Measurements from ENCODE around the gene AGO4. TPM values are rescaled to one million over a fixed set of nuclear protein-coding genes. Genes with fewer than 3 reads are reported as not detected.
"Not testable (repeated sequence)": the region's sequence is repeated elsewhere in the genome, so short reads cannot be mapped to it uniquely, and the experiment has no call there.

AGO4 gene
- total RNA-seq, 2 donors from 2014 or later = 16.2 to 19.4 TPM

- DNase-seq (ENCODE audit: low spot score) (no peak), ATAC-seq (ENCODE audit: insufficient number of reproducible peaks, low FRiP score, low read depth) (peak; percentile 76)
- TF ChIP-seq CTCF (IDR thresholded peaks at IDR 0.05) = no peak
- Histone ChIP-seq H3K4me1 (ENCODE audit: control insufficient read depth in 1 of 2, low read depth in 2 of 2) (peaks cover 4 to 10% of the 10 kb centered on the region in 2 donors), H3K27ac (peak overlapping the region; percentile 52 to 63), H3K36me3 (no peaks in the 10 kb centered on the region), H3K9me3 (no peaks in the 10 kb centered on the region), H3K4me3 (peak overlapping the region; percentile 87), H3K27me3 (replicated peaks; ENCODE audit: insufficient read depth) (no peaks in the 10 kb centered on the region)
Measured at GRCh38 chr1:35769188-35769758, 38.5 kb upstream of the AGO4 start.

GRCh38 chr1:35773711-35774110 lies 34.1 kb upstream of the AGO4 start:
- Histone ChIP-seq H3K27ac (peak overlapping the region in 1 of 2 donors; percentile 38), H3K27me3 (replicated peaks; ENCODE audit: insufficient read depth) (no peaks in the 10 kb centered on the region)
- ATAC-seq (ENCODE audit: insufficient number of reproducible peaks, low FRiP score, low read depth) = no peak

GRCh38 chr1:35776172-35776571 lies 31.6 kb upstream of the AGO4 start:
- not testable (repeated sequence) for H3K36me3 ChIP-seq

More at GRCh38 chr1:35773711-35774110, 34.1 kb upstream of the AGO4 start:
- no peak for DNase-seq (ENCODE audit: low spot score)
- H3K36me3 ChIP-seq = no peaks in the 10 kb centered on the region
- TF ChIP-seq CTCF (IDR thresholded peaks at IDR 0.05) = no peak
- no peaks in the 10 kb centered on the region for H3K9me3 ChIP-seq
- H3K4me1 ChIP-seq (ENCODE audit: control insufficient read depth in 1 of 2, low read depth in 2 of 2) = peaks cover 2 to 10% of the 10 kb centered on the region in 2 donors
- no peak overlapping the region for H3K4me3 ChIP-seq

GRCh38 chr1:35777109-35777508 lies 30.7 kb upstream of the AGO4 start:
- no peak overlapping the region for H3K27ac ChIP-seq
- DNase-seq (ENCODE audit: low spot score) (no peak), ATAC-seq (ENCODE audit: insufficient number of reproducible peaks, low FRiP score, low read depth) (no peak)
- H3K4me3 ChIP-seq = no peak overlapping the region
- H3K9me3 ChIP-seq = no peaks in the 10 kb centered on the region
- peaks cover 0 to 6% of the 10 kb centered on the region in 2 donors for H3K4me1 ChIP-seq (ENCODE audit: control insufficient read depth in 1 of 2, low read depth in 2 of 2)
- no peaks in the 10 kb centered on the region for H3K27me3 ChIP-seq (replicated peaks; ENCODE audit: insufficient read depth)
- TF ChIP-seq CTCF (IDR thresholded peaks at IDR 0.05) = no peak
- no peaks in the 10 kb centered on the region for H3K36me3 ChIP-seq

More at GRCh38 chr1:35776172-35776571, 31.6 kb upstream of the AGO4 start:
- not testable (repeated sequence) for DNase-seq (ENCODE audit: low spot score); H3K27me3 ChIP-seq (replicated peaks; ENCODE audit: insufficient read depth); H3K4me1 ChIP-seq (ENCODE audit: control insufficient read depth in 1 of 2, low read depth in 2 of 2); ATAC-seq (ENCODE audit: insufficient number of reproducible peaks, low FRiP score, low read depth); H3K27ac ChIP-seq; H3K9me3 ChIP-seq; H3K4me3 ChIP-seq

GRCh38 chr1:35783055-35783583 lies 24.7 kb upstream of the AGO4 start:
- no peaks in the 10 kb centered on the region for H3K36me3 ChIP-seq
- DNase-seq (ENCODE audit: low spot score) (no peak), ATAC-seq (ENCODE audit: insufficient number of reproducible peaks, low FRiP score, low read depth) (no peak)
- H3K4me1 ChIP-seq (ENCODE audit: control insufficient read depth in 1 of 2, low read depth in 2 of 2) = no peaks in the 10 kb centered on the region
- no peak for TF ChIP-seq CTCF (IDR thresholded peaks at IDR 0.05)
- no peak overlapping the region for H3K27ac ChIP-seq
- no peak overlapping the region for H3K4me3 ChIP-seq
- no peaks in the 10 kb centered on the region for H3K27me3 ChIP-seq (replicated peaks; ENCODE audit: insufficient read depth)
- no peaks in the 10 kb centered on the region for H3K9me3 ChIP-seq

GRCh38 chr1:35784364-35784763 lies 23.5 kb upstream of the AGO4 start:
- H3K27ac ChIP-seq; H3K9me3 ChIP-seq; ATAC-seq (ENCODE audit: insufficient number of reproducible peaks, low FRiP score, low read depth); H3K36me3 ChIP-seq; H3K27me3 ChIP-seq (replicated peaks; ENCODE audit: insufficient read depth); H3K4me3 ChIP-seq; H3K4me1 ChIP-seq (ENCODE audit: control insufficient read depth in 1 of 2, low read depth in 2 of 2); DNase-seq (ENCODE audit: low spot score): not testable (repeated sequence)
